ENCODE data around the gene C1QTNF1.
"Not testable (repeated sequence)": the region's sequence is repeated elsewhere in the genome, so short reads cannot be mapped to it uniquely, and the experiment has no call there.

Gene C1QTNF1

DNA sequence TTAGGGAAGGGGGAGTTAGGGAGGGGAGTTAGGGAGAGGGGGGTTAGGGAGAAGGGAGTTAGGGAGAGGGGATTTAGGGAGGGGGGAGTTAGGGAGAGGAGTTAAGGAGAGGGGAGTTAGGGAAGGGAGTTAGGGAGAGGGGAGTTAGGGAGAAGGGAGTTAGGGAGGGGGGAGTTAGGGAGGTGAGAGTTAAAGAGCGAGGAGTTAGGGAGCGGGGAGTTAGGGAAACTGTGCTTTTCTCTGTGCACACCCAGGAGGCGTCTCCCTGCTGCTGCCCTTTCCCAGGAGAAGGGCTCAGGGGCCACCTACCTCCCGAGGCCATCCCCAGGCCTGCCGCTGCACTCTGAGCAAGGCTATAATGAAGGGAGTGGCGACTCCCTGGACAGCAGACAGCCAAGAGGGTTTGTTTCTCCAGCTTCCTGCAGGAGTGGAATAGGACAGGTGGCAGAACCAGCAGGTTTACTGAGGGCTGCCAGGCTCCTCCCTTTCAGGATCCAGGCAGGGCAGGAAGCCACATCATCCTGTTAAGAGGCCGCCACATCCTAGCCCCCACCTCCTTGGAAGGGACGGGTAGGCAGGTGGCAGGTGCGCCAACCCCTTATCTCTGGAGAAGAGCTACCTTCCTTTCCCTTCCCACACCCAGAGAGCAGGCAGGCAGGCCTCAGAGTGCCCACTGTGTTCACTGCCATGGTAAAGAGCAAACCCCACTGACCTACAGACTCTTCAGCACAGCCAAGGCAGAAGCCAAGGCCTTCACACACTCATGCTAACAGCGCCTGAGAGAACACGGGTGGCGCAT is 18.7 kb upstream of the C1QTNF1 start:
- no peak for DNase-seq (ENCODE audit: low spot score)

DNA sequence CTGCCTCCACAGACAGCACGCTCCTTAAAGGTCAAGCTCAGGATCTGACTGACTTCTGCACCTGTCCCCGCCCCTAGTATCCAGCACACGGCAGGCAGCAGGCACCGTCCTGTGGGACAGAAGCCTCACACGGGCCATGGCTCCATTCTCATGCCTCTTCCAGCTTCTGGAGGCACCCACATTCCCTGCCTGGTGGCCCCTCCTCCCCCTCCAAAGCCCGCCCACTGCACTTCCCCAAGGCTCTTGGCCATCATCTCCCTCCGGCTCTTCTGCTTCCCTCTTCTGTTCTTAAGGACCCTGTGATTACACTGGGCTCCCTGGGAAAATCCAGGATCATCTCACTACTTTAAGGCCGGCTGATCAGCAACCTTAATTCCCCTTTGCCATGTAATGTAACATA is 17.9 kb upstream of the C1QTNF1 start:
- DNase-seq (ENCODE audit: low spot score): no peak

DNA sequence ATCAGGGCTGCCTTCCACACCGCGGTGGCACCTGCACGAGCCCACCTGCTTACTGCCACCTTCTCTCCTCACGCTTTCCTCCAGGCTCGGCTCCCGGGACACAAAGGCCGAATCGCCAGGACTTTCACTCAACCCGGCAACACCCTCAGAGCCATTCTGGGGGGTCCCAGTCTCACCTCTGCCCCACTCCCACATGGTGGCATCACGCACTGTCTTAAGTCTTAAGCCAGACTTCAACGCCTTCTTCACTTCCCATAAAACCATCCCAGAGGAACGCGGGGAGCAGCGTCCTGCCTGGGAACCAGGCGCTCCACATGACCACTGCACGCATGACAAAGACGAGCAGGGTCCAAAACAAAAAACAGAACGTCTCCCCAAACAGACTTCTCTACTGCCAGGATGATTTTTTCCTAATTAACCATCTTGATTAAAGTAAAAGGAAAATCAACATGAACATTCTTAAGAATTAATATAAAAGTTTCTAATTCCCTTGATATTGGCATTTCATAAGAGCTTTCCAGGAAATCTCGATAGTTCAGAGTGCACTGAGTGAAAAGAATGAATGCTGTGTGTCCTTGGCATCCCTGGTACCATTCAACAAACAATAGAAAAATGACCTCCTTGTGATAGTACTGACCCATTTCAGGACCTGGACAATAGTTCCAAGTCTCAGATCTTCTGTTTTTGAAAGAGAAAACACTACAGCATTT is 17.0 kb upstream of the C1QTNF1 start:
- no peak for DNase-seq (ENCODE audit: low spot score)

DNA sequence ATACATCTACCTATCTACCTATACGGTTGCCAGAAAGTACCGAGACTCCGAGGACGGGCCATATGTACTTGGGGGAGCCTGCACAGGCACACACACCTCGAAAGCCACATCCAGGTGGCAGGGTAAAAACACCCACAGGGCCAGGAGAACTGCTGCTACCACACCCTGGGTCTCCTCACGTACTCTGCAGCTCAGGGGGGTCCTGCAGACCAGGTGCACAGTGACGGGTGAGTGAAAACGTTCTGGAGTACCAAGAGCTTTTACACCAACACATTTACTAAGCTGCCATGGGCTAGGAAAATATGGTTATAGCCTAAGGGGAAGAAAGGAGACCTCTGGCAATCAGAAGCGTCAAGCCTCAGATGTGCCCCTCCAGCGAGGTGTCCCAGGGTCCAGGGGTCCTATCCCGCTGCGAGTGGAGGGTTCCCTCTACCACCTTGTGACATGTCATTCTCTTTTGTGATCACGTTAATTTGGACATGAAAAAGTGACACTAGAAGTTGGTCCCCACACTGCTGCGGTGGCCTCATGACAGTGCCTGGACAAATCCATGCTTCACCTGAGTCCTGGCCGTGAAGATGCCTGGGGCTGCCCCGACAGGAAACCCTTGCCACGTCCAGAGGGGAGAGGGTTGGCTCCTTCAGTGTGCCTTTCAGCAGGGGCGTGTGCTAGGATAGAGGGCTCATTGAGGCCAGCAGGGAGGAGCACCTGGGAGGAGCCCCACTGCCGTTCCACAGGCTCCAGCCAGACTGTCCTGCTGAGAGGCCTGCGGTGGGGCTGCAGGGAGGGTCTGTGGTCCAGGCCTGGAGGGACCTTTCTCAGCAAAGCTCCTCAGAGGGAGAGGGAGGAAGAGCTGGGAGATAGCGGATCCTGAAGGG is 16.2 kb upstream of the C1QTNF1 start:
- DNase-seq (ENCODE audit: low spot score): no peak

DNA sequence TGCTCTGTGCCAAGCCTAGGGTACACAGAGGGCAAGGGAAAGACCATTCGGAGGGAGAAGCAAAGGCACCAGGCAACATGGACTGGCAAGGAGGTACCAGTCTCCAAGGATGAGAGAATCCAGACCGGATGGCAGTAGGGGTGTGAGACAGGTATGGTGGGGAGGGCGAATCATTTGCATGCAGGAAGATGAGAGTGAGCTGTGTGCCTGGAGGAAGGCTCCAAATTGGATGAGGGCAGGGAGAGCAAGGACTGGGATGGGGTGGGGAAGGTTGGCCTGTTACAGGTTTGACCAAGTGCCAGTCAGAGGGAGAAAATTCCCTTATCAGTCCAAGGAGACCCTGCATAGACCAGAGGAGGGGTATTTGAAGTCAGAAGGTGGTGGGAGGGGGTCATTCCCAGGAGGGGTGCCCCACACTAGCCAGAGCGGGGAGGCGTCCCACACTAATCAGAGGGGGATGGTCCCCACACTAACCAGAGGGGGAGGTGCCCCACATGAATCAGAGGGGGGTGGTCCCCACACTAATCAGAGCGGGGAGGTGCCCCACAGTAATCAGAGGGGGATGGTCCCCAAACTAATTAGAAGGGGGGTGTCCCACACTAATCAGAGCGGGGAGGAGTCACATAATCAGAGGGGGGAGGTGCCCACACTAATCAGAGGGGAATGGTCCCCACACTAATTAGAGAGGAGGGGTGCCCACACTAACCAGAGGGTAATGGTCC is 15.1 kb upstream of the C1QTNF1 start:
- no peak for DNase-seq (ENCODE audit: low spot score)

DNA sequence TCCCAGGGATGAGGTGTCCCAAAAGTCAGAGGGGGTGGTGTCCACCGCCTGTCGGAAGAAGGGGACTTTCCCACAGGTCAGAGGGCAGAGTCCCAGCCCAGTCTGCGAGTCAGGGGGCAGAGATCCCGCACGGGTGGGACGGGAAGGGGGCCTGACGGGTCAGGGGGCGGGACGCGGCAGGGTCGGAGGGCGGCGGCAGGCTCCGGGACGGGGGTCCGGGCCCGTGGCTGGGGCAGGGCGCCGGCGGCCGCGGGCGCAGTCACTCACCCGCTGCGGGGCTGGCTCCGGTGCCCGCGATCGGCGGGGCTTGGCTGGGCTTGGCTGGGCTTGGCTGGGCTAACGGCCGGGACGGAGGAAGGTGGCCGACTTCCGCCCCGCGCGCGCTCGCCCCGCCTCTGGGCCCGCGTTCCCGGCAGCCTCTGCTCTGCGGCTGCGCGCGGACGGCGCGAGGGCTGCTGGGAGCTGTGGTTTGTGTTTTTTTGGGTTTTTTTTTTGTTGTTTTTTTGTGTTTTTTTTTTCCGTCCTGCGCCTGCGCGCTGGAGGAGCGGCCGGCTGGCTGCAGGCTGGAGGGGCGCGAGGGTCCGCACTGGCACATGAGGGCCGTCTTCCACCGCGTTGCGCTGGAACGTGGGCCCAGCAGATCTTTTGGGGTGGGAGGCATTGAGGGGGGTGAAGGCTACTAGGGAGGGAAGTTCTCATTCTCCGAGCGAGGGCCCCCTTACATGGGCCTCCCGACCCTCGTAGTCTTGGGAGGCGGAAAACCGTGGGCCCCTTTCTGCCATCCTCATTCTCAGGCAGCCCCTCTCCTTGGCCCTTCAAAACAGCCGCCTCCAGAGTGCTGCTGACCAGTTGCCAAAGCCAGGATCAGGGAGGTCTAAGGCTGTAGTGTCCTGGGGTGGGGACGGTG is 14.3 kb upstream of the C1QTNF1 start, which contains the start of gene CANT1:
Gene CANT1, minus strand, starts transcription at position 368 of the 907 bp plus-strand sequence. CDS start 12,142 bp downstream, outside the sequence.
- peak; percentile 89 for DNase-seq (ENCODE audit: low spot score)

DNA sequence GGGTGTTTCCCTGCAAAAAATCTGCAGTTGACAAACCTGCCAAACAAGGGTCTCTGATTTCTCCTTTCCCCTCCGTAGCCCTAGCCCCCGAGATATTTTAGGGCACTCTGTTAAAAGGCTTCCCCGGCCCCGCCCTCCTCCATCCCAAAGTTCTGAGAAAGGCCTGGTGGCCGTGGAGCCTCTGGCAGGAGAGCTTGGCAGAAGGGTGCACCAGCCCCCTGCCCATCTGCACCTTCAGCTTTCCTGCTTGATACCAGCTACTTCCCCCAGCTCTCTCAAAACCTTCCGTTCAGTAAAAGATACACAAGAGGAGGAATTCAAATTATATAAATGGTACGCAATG is 13.7 kb upstream of the C1QTNF1 start:
- DNase-seq (ENCODE audit: low spot score): no peak

DNA sequence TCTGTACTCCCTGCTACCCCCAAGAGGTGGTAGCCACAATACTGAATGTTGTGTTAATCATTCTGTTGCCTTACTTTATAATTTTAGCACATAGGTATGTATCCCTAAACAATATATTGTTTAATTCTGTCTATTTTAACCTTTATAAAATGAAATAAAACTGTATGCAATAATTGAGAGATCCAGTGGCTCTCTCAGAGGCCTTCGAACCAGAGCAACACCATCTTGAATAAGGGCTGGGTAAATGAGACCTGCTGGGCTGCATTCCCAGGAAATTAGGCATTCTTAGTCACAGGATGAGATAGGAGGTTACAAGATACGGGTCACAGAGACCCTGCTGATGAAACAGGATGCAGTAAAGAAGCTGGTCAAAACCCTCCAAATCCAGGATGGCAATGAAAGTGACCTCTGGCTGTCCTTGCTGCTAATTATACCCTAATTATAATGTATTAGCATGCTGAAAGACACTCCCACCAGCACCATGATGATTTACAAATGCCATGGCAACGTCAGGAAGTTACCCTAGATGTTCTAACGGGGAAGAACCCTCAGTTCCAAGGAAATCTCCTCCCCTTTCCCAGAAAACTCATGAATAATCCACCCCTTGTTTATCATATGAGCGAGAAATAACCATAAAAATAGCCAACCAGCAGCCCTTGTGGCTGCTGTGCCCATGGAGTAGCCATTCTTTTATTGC is 12.4 kb upstream of the C1QTNF1 start:
- no peak for DNase-seq (ENCODE audit: low spot score)

DNA sequence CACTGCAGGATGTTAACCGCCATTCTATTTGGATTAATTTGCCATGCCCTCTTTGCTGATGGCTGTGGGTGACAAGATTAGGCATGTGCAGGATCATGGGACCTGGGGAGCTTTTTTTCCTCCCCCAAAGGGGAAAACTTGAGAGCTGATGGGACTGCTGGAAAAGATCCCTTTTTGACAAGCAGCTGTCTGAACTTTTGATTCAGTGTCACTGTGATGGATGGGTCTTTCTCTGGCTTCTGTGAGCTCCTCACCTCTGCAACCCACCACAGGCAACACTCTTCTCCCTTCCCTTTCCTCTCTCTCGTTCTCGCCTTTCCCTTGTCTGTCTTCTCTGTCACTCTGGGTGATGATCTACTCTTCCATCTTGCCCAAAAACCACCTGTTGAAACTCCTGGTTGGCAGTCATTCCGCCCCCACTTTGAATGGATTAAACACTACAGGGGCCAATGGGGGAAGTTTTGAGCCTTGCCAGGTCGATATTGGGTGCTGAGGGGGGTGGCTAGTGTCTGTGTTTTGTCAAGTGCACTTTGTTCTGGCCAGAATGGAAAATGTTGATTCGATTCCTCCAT is 11.3 kb upstream of the C1QTNF1 start:
- no peak for DNase-seq (ENCODE audit: low spot score)

DNA sequence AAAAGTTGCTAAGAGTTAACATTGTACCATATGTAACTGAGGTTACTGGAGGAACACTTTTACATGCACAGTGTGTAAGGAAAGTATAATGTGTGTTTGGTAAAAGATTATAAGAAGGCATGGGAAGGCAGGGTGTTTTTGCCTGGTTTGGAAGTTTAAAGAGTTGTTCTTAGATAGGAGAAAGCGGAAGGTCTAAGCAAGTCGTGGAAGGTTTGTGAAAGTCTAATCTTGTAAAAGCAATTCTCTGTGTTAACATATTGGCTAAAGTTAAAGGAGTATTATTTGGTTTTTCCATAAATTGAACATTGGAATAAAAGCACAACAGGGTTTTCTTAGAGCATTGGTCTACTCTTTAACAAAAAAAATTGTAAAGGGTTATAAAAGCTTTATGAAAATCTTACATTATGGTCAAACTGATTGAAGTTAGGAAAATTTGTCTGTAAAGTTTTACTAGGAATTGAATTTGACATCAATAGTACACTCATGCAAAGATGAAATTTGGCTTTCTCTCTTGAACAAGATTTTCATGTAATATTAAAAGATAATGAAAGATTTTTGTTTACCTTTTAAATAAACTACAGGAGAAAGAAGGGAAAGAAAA is 9.7 kb upstream of the C1QTNF1 start:
- DNase-seq (ENCODE audit: low spot score): no peak

DNA sequence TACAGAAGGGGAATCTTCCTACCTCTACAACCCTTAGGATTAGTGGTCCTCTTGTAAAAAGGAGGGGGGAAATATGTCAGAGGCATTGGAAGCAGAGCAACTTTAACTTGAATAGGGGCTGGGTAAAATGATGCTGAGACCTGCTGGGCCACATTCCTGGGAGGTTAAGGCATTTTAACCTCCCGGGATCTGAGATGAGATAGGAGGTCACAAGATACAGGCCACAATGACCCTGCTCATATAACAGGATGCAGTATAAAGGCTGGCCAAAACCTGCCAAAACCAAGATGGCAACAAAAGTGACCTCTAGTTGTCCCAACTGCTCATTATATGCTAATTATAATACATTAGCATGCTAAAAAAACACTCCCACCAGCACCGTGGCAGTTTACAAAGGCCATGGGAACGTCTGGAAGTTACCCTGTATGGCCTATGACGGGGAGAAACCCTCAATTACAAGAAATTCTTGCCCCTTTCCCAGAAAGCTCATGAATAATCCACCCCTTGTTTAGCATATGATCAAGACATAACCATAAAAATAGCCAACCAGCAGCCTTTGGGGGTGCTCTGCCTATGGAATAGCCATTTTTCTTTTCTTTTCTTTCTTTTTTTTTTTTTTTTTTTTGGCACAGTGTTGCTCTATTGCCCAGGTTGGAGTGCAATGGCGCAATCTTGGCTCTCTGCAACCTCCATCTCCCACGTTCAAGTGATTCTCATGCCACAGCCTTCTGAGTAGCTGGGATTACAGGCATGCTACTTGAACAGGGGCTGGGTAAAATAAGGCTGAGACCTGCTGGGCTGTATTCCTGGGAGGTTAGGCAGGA is 6.2 kb upstream of the C1QTNF1 start:
- DNase-seq (ENCODE audit: low spot score): no peak

DNA sequence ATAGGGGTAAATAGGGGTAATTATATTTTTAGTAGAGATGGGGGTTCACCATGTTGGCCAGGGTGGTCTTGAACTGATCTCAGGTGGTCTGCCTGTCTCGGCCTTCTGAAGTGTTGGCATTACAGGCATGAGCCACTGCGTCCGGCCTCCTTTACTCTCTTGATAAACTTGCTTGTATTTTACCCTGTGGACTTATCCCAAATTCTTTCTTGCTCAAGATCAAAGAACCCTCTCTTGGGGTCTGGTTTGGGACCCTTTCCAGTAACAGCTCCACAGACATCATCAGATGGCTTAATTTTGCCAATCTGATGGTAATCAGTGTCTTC is 5.6 kb upstream of the C1QTNF1 start:
- no peak for DNase-seq (ENCODE audit: low spot score)

DNA sequence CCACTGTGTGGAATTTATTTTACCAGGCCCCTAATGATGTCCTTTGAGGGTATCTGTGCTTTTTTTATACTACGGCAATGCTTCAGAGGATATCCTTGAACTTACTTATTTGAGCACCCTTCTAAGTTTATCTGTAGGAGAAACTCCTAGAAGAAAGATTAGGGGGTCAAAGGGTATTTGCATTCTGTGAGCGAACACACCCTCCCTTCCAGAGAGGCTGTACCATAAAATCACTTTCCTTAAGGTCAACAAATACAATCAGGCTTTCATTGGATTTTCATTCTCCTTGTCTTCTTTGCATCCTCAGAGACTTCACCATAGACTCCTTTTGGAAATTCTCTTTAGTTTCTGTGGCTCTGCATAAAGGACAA is 4.7 kb upstream of the C1QTNF1 start:
- no peak for DNase-seq (ENCODE audit: low spot score)

DNA sequence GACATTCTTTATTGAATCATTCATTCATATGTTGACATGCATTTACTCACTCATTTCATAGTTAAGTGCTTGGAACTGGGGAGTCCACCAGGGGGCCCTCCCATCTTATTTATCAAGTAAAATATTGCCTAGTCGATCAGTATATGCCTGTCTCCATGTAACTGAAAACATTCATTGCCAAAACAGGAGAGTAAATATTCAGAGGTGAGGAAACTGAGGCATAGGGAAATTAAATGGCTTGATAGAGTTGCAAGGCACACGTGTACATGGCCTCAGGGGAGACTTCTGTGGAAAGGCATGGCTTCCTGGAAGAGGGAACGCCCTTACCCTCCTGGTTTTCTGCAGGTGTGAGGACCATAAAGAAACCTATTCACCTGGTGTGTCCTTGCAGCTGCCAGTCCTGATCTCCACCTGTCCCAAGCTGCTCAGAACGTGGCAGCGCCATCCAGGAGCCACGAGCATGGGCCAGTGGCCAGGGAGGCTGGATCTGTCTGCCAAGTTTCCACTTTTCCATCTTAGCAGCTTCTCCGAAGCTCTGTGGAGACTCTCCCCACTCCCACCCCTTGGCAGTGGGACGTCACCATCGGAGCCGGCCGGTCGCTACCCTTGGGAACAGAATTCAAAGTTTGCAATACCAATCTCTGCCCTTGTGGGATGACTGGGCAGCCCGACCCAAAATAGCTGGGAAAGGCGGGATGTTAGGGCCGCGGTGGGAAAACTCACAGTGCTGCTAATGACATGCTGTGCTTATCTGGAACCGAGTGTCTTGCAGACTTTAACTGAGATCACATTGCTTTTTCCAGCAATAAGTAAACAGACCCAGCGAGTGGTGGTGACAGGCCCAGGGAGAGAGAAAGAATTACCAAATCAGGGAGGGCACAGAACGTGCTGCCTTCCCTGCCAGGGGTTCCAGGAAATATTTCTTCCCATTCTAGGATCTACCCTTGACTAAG is 4.1 kb upstream of the C1QTNF1 start:
- peak; percentile 27 for DNase-seq (ENCODE audit: low spot score)

DNA sequence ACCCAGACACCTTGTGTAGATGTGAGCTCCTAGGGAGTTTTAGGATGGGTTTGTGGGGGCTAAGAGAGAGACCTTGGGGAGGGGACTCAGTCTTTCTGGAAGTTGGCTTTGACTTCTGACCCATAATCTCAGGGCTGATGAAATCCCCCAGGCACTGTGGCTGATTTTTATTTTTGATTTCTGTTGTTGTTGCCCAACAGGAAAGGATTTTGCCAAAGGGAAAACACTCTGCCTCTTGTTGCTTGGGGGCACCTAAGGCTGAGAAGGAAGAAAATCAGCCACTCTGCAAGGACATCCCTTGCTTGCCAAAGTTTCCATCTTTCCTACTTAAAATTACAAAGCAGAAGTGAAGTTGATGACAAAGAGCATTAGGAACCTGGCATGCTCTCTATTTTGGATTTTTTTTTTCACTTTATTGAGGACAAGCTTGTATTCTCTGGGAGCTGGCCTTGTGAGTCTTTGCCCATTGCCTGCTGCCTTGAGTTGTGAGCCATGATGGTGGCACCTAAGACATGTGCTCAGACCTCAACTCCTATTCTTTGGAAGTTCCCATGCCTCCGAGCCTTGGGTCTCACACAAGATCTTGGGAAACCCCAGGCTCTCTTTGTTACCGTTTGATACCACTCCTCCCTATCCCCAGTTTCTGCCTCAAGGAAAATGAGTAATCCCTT is 3.2 kb upstream of the C1QTNF1 start:
- no peak for DNase-seq (ENCODE audit: low spot score)

DNA sequence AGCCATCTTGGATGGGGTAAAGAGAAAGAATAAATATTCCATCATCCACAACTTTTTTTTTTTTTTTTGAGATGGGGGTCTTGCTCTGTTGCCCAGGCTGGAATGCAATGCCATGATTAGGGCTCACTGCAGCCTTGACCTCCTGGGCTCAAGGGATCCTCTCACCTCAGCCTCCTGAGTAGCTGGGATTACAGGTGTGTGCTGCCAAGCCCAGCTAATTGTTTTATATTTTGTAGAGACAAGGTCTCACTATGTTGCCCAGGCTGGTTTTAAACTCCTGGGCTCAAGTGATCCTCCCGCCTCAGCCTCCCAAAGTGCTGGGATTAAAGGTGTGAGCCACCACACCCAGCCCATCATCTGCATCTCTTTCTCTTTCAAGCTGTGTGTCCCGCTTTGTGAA is 2.0 kb upstream of the C1QTNF1 start:
- not testable (repeated sequence) for DNase-seq (ENCODE audit: low spot score)

DNA sequence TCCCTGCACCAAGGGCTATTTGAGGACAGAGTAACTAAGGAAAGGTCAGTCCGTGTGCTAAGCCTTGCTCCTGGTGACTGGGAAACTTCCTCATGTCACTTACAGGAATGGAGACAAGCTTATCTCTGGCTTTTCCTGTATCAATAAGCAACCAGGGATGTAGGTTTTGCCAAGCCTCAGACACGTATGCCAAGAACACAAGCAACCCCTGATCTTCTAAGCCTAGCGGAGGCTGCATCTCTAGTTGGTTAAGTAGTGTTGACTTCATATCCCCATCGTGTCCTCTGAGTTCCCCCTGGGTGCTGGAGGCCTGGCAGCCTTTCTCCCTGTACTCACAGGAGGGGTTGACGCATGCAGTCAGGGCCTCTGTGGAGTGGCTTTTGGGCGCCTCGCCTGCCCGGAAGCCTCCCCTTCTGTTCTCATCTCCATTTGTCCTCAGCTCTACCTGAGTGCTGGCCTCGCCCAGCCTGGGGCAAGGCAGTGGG is 1.4 kb upstream of the C1QTNF1 start:
- DNase-seq (ENCODE audit: low spot score): no peak

Data from hematopoietic multipotent progenitor cell treated with erythropoietin and hydrocortisone succinate and interleukin-3 and kit ligand, for 15 days (in vitro differentiated cells).